Left lung (tissue), 10 donors: ENCODE results near the gene MTHFSD. TPM values are rescaled to one million over a fixed set of nuclear protein-coding genes. Genes with fewer than 3 reads are reported as not detected.

Experiments
- ATAC-seq: fragments of 200-7000 bp; cut with Tn5 transposase; one replicate; pipeline ENCODE4 v1.9.1; 2020; ENCODE audit warnings: moderate library complexity
- DNase-seq, 4 donors: peaks; one replicate each; pipeline ENCODE4 v3.0.0-alpha.2; 2013 to 2020
- H3K27ac ChIP-seq, 2 donors: fragments of 200-600 bp; sonication (generic) in 1 of 2; one replicate each; pipeline versions ENCODE4 v1.5.0 to v1.8.0; 2020 to 2021
- H3K27me3 ChIP-seq, 2 donors: fragments of 200-600 bp; sonication (generic) in 1 of 2; one replicate each; pipeline versions ENCODE4 v1.5.0 to v1.8.0; 2020 to 2021
- H3K36me3 ChIP-seq, 2 donors: fragments of 200-600 bp; sonication (generic) in 1 of 2; one replicate each; pipeline versions ENCODE4 v1.5.0 to v1.8.0; 2020 to 2021
- H3K4me1 ChIP-seq, 2 donors: fragments of 200-600 bp; one replicate each; pipeline ENCODE4 v1.8.0; 2021
- H3K4me3 ChIP-seq, 2 donors: fragments of 200-600 bp; sonication (generic) in 1 of 2; one replicate each; pipeline versions ENCODE4 v1.5.0 to v1.8.0; 2020 to 2021; ENCODE audit warnings: mild to moderate bottlenecking in 1 of 2
- H3K9me3 ChIP-seq, 2 donors: fragments of 200-600 bp; sonication (generic) in 1 of 2; one replicate each; pipeline versions ENCODE4 v1.5.0 to v1.8.0; 2020 to 2021
- CTCF ChIP-seq, 2 donors: fragments of 200-600 bp; sonication (generic) in 1 of 2; IDR thresholded peaks; one replicate each; pipeline versions ENCODE4 v1.5.0 to v1.8.0; 2021; ENCODE audit warnings: antibody characterized with exemption in 2 of 2
- intact Hi-C, 2 donors: fragments of 100-400 bp; cut with DNase I; formaldehyde crosslinking; loops; one replicate each; pipeline versions ENCODE4 v1.11.2 to v1.14.2; 2022
- polyA plus RNA-seq, 6 donors: library from polyadenylated mRNA; unstranded; fragments of 120-200 nt; gene quantifications; one replicate each; pipeline ENCODE4 v1.2.1, GENCODE V29; 2013; ENCODE audit not compliant: insufficient read length in 6 of 6
- total RNA-seq, 2 donors: library from RNA; stranded (reverse); fragmentation: NEBNext Ultra II Directional; extraction: Animal tissue kit (Norgen Biotek cat#: 25700); gene quantifications; one replicate each; pipeline ENCODE4 v1.2.1, GENCODE V29; 2021
- donor health status: DM: no; HTN: yes; CAD: no.
- donor health status: DM: no; HTN: no; CAD: no.

MTHFSD gene
- total and polyA plus RNA-seq, 8 donors: 19.7 to 32.5 (median 28.5) TPM

GRCh38 chr16:86522634-86523033 lies 32.4 kb downstream of the MTHFSD start:
- Histone ChIP-seq H3K4me1 (peaks cover 7 to 15% of the 10 kb centered on the region in 2 donors), H3K27ac (no peak overlapping the region), H3K36me3 (no peaks in the 10 kb centered on the region), H3K27me3 (peaks cover 3 to 55% of the 10 kb centered on the region in 2 donors), H3K9me3 (no peaks in the 10 kb centered on the region), H3K4me3 (no peak overlapping the region)
- peak in 1 of 4 donors; percentile 46 for DNase-seq
- no peak for ATAC-seq
- no peak for TF ChIP-seq CTCF (IDR thresholded peaks at IDR 0.05)
- intact Hi-C loops: loop anchor here in 1 of 2 donors (10.0 kb wide), 1 partner anchor 698 kb away; no protein-coding TSS in a partner anchor

- DNase-seq (peak in 1 of 4 donors; percentile 27), ATAC-seq (no peak)
- Histone ChIP-seq H3K36me3 (no peaks in the 10 kb centered on the region), H3K4me3 (no peak overlapping the region), H3K27me3 (peaks cover 15 to 66% of the 10 kb centered on the region in 2 donors), H3K4me1 (peaks cover 7 to 15% of the 10 kb centered on the region in 2 donors), H3K27ac (no peak overlapping the region), H3K9me3 (no peaks in the 10 kb centered on the region)
- intact Hi-C loops: loop anchor here in 1 of 2 donors (10.0 kb wide), 1 partner anchor 697 kb away; no protein-coding TSS in a partner anchor
- TF ChIP-seq CTCF (IDR thresholded peaks at IDR 0.05): no peak
Observed at GRCh38 chr16:86521236-86522197, 33.5 kb downstream of the MTHFSD start.

- no peak overlapping the region for H3K27ac ChIP-seq
- ATAC-seq (no peak), DNase-seq (peak in 1 of 4 donors; percentile 40)
- H3K4me1 ChIP-seq: peaks cover 7 to 15% of the 10 kb centered on the region in 2 donors
- no peaks in the 10 kb centered on the region for H3K9me3 ChIP-seq
- intact Hi-C loops: loop anchor here in 1 of 2 donors (10.0 kb wide), 1 partner anchor 696 kb away; no protein-coding TSS in a partner anchor
- no peaks in the 10 kb centered on the region for H3K36me3 ChIP-seq
- peaks cover 22 to 75% of the 10 kb centered on the region in 2 donors for H3K27me3 ChIP-seq
- no peak for TF ChIP-seq CTCF (IDR thresholded peaks at IDR 0.05)
- no peak overlapping the region for H3K4me3 ChIP-seq
Observed at GRCh38 chr16:86520317-86521210, 34.5 kb downstream of the MTHFSD start.

GRCh38 chr16:86519649-86520316 lies 35.3 kb downstream of the MTHFSD start:
- no peak overlapping the region for H3K4me3 ChIP-seq
- peak overlapping the region in 1 of 2 donors; percentile 64 for H3K27ac ChIP-seq
- intact Hi-C loops: loop anchor here (5.0 to 10.0 kb wide), 5 partner anchors 177 to 695 kb away; no protein-coding TSS in a partner anchor

More at GRCh38 chr16:86519649-86520316, 35.3 kb downstream of the MTHFSD start:
- Histone ChIP-seq H3K36me3 (no peaks in the 10 kb centered on the region), H3K4me1 (peaks cover 7 to 15% of the 10 kb centered on the region in 2 donors), H3K9me3 (no peaks in the 10 kb centered on the region), H3K27me3 (peaks cover 29 to 83% of the 10 kb centered on the region in 2 donors)
- TF ChIP-seq CTCF (IDR thresholded peaks at IDR 0.05): peak; percentile 87 to 93
- ATAC-seq (peak; percentile 66), DNase-seq (peak in 2 of 4 donors; percentile 69 to 80)
